GM21528 (cell line): ENCODE measurements around the gene C9orf78.

Source experiments
- ATAC-seq: cut with Tn5 transposase; IDR thresholded peaks from one replicate; pipeline ENCODE4 v1.9.1; 2021; ENCODE audit warnings: mild to moderate bottlenecking, moderate library complexity; ENCODE audit not compliant: unreplicated experiment, low FRiP score

C9orf78 gene

GRCh38 chr9:129779560-129780190 is 55.4 kb downstream of the C9orf78 start:
- ATAC-seq = no peak

GRCh38 chr9:129778469-129778868 is 56.6 kb downstream of the C9orf78 start:
- no peak for ATAC-seq

GRCh38 chr9:129777769-129778130 is 57.3 kb downstream of the C9orf78 start:
- no peak for ATAC-seq
